GM15510 (cell line): ENCODE measurements around the gene TGOLN2.

Experiments used
- POLR2A ChIP-seq: IDR thresholded peaks from 3 replicates; pipeline ENCODE4 v1.6.1; 2011; ENCODE audit warnings: borderline replicate concordance; ENCODE audit not compliant: insufficient read length; ENCODE audit errors: extremely low read depth

The TGOLN2 gene

GRCh38 chr2:85318222-85319074, 9.3 kb downstream of the TGOLN2 start:
- no peak for TF ChIP-seq POLR2A

- no peak for TF ChIP-seq POLR2A
These were observed 12.9 kb downstream of the TGOLN2 start for GRCh38 chr2:85314884-85315242.

GRCh38 chr2:85312404-85312803, 15.4 kb downstream of the TGOLN2 start:
- TF ChIP-seq POLR2A: no peak

- no peak for TF ChIP-seq POLR2A
These were observed 17.5 kb downstream of the TGOLN2 start for GRCh38 chr2:85310330-85310729.

GRCh38 chr2:85309699-85310321, 18.0 kb downstream of the TGOLN2 start:
- no peak for TF ChIP-seq POLR2A

GRCh38 chr2:85308896-85309555, 18.8 kb downstream of the TGOLN2 start:
- no peak for TF ChIP-seq POLR2A

GRCh38 chr2:85308201-85308600, 19.6 kb downstream of the TGOLN2 start:
- TF ChIP-seq POLR2A: no peak

- no peak for TF ChIP-seq POLR2A
These were observed 20.3 kb downstream of the TGOLN2 start for GRCh38 chr2:85307527-85307897.

GRCh38 chr2:85303780-85304531, 23.8 kb downstream of the TGOLN2 start:
- TF ChIP-seq POLR2A: no peak

- TF ChIP-seq POLR2A: no peak
These were observed 25.7 kb downstream of the TGOLN2 start for GRCh38 chr2:85302121-85302520.

GRCh38 chr2:85291425-85292023, 36.3 kb downstream of the TGOLN2 start:
- no peak for TF ChIP-seq POLR2A

GRCh38 chr2:85288244-85288725, 39.5 kb downstream of the TGOLN2 start:
- no peak for TF ChIP-seq POLR2A

- no peak for TF ChIP-seq POLR2A
These were observed 40.1 kb downstream of the TGOLN2 start for GRCh38 chr2:85287721-85288120.

- TF ChIP-seq POLR2A: no peak
These were observed 40.9 kb downstream of the TGOLN2 start for GRCh38 chr2:85286918-85287317.
